Measurements from ENCODE around the gene NAP1L1. TPM values are rescaled to one million over a fixed set of nuclear protein-coding genes. Genes with fewer than 3 reads are reported as not detected.

Gene NAP1L1
- total RNA-seq, 4 donors from 2014 or later = 175 to 544 (median 399) TPM

GRCh38 chr12:76018111-76018510 lies 66.4 kb downstream of the NAP1L1 start:
- Histone ChIP-seq H3K9me3 (no peaks in the 10 kb centered on the region), H3K36me3 (no peaks in the 10 kb centered on the region), H3K4me3 (no peak overlapping the region), H3K27me3 (no peaks in the 10 kb centered on the region), H3K4me1 (no peaks in the 10 kb centered on the region), H3K27ac (no peak overlapping the region)
- no peak for TF ChIP-seq CTCF (IDR thresholded peaks at IDR 0.05)
- TF ChIP-seq POLR2A (IDR thresholded peaks at IDR 0.05) = no peak
- no peak for DNase-seq
- intact Hi-C loops (cut with DNase I; ENCODE audit: low total_unique reads) = no loop called here

- TF ChIP-seq POLR2A (IDR thresholded peaks at IDR 0.05) = no peak
- no peak for TF ChIP-seq CTCF (IDR thresholded peaks at IDR 0.05)
- no peaks in the 10 kb centered on the region for H3K9me3 ChIP-seq
- H3K27ac ChIP-seq = no peak overlapping the region
- H3K36me3 ChIP-seq = no peaks in the 10 kb centered on the region
- H3K4me1 ChIP-seq = no peaks in the 10 kb centered on the region
- H3K27me3 ChIP-seq = no peaks in the 10 kb centered on the region
- H3K4me3 ChIP-seq = no peak overlapping the region
- DNase-seq = no peak
- intact Hi-C loops (cut with DNase I; ENCODE audit: low total_unique reads) = no loop called here
These were observed 70.5 kb downstream of the NAP1L1 start for GRCh38 chr12:76014007-76014406.

- H3K27ac ChIP-seq = no peak overlapping the region
- H3K36me3 ChIP-seq = no peaks in the 10 kb centered on the region
- no peaks in the 10 kb centered on the region for H3K27me3 ChIP-seq
- no peak for DNase-seq
- intact Hi-C loops (cut with DNase I; ENCODE audit: low total_unique reads) = no loop called here
- no peaks in the 10 kb centered on the region for H3K9me3 ChIP-seq
- no peak for TF ChIP-seq CTCF (IDR thresholded peaks at IDR 0.05)
- H3K4me3 ChIP-seq = no peak overlapping the region
- no peaks in the 10 kb centered on the region for H3K4me1 ChIP-seq
These were observed 70.9 kb downstream of the NAP1L1 start for GRCh38 chr12:76013603-76014002.

- H3K36me3 ChIP-seq = no peaks in the 10 kb centered on the region
- no peaks in the 10 kb centered on the region for H3K9me3 ChIP-seq
- H3K27ac ChIP-seq = no peak overlapping the region
- TF ChIP-seq POLR2A (IDR thresholded peaks at IDR 0.05) (no peak), CTCF (IDR thresholded peaks at IDR 0.05) (no peak)
- intact Hi-C loops (cut with DNase I; ENCODE audit: low total_unique reads) = no loop called here
- H3K27me3 ChIP-seq = no peaks in the 10 kb centered on the region
- H3K4me3 ChIP-seq = no peak overlapping the region
- H3K4me1 ChIP-seq = no peaks in the 10 kb centered on the region
- no peak for DNase-seq
These were observed 71.8 kb downstream of the NAP1L1 start for GRCh38 chr12:76012644-76013043.

DNA sequence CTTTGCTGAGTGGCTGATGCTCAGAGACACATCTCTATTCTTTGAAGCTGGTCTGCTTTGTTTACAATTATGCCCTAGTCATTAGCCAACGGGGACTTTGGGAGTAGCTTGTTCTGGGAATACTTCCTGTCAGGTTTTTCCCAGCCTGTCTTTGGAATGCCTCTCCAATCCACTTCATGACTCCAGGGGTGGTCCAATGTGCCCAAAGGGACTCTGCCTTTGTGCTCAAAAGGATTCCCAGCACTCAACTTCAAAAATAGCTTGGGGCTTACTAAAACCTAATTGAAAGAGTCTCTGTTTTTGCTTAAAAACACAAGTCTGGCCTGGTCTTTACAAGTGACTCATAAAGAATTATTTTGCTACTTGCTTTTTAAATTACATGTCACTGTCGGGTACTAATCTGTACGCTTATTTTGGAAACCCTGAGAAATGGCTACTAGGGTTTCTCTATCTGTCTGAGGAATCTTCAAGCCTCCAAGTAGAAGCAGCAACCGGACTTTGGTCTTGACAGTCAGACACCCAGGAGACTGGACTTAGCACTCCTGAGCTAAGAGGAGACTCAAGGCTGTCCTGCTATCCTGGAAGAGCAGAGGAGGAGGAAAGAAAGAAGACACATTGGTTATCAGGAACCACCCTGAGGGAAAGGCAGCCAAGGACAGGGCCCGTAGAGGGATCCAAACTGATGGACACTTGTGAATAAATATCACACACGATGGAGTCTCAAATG lies 73.6 kb downstream of the NAP1L1 start:
- H3K9me3 ChIP-seq = no peaks in the 10 kb centered on the region
- TF ChIP-seq CTCF (IDR thresholded peaks at IDR 0.05) = no peak
- TF ChIP-seq POLR2A (IDR thresholded peaks at IDR 0.05) = no peak
- no peak overlapping the region for H3K4me3 ChIP-seq
- H3K27me3 ChIP-seq = no peaks in the 10 kb centered on the region
- no peak for DNase-seq
- intact Hi-C loops (cut with DNase I; ENCODE audit: low total_unique reads) = no loop called here
- H3K27ac ChIP-seq = no peak overlapping the region
- H3K36me3 ChIP-seq = no peaks in the 10 kb centered on the region
- no peaks in the 10 kb centered on the region for H3K4me1 ChIP-seq

Measured in uterus (tissue), 4 donors.